Astrocyte (in vitro differentiated cells and primary cell): ENCODE data around the gene DAAM2. TPM values are rescaled to one million over a fixed set of nuclear protein-coding genes. Genes with fewer than 3 reads are reported as not detected.

Experiments used
- DNase-seq: peaks from one replicate; pipeline ENCODE4 v3.0.0-alpha.2; 2010; ENCODE audit warnings: low read depth
- FAIRE-seq: peaks from 2 replicates; lab custom pipeline; 2011; peaks lifted over from hg19 to GRCh38; lab: Jason Lieb, UNC
- H2AFZ ChIP-seq: 2 replicates; pipeline ENCODE4 v1.6.0; 2012; ENCODE audit warnings: low read depth, low read length, inconsistent platforms
- H3K27ac ChIP-seq: 2 replicates; pipeline ENCODE4 v1.5.1; 2011; ENCODE audit warnings: low read depth, low read length, inconsistent platforms
- H3K27me3 ChIP-seq: 2 replicates; pipeline ENCODE4 v1.6.0; 2011; ENCODE audit warnings: low read length, inconsistent platforms; ENCODE audit not compliant: insufficient read depth
- H3K36me3 ChIP-seq: 2 replicates; pipeline ENCODE4 v1.5.1; 2011; ENCODE audit warnings: low read length, inconsistent platforms; ENCODE audit not compliant: insufficient read depth
- H3K4me1 ChIP-seq: 2 replicates; pipeline ENCODE4 v1.5.1; 2011; ENCODE audit warnings: low read length, inconsistent platforms; ENCODE audit not compliant: insufficient read depth
- H3K4me2 ChIP-seq: 2 replicates; pipeline ENCODE4 v1.6.0; 2012; ENCODE audit warnings: low read length, inconsistent platforms
- H3K4me3 ChIP-seq: 2 replicates; pipeline ENCODE4 v1.5.1; 2011; ENCODE audit warnings: low read depth, mild to moderate bottlenecking, low read length, inconsistent platforms; ENCODE audit not compliant: insufficient read depth
- H3K79me2 ChIP-seq: 2 replicates; pipeline ENCODE4 v1.6.0; 2012; ENCODE audit warnings: mild to moderate bottlenecking, low read length, inconsistent platforms; ENCODE audit not compliant: insufficient read depth
- H3K9ac ChIP-seq: 2 replicates; pipeline ENCODE4 v1.6.0; 2012; ENCODE audit warnings: mild to moderate bottlenecking, low read length, inconsistent platforms
- H3K9me3 ChIP-seq: 2 replicates; pipeline ENCODE4 v1.5.1; 2012; ENCODE audit warnings: low read depth, mild to moderate bottlenecking, low read length, inconsistent platforms; ENCODE audit not compliant: insufficient read depth
- H4K20me1 ChIP-seq: 2 replicates; pipeline ENCODE4 v1.6.0; 2012; ENCODE audit warnings: low read length, inconsistent platforms; ENCODE audit not compliant: insufficient read depth
- H3K27ac Mint-ChIP-seq: one replicate; pipeline ENCODE4 v1.8.0; 2021; ENCODE audit warnings: mild to moderate bottlenecking, mixed read lengths; ENCODE audit not compliant: unreplicated experiment
- H3K27me3 Mint-ChIP-seq: one replicate; pipeline ENCODE4 v1.8.0; 2021; ENCODE audit warnings: low read depth, mixed read lengths; ENCODE audit not compliant: unreplicated experiment
- H3K36me3 Mint-ChIP-seq: one replicate; pipeline ENCODE4 v1.8.0; 2021; ENCODE audit warnings: low read depth, mixed read lengths; ENCODE audit not compliant: unreplicated experiment
- H3K4me1 Mint-ChIP-seq: one replicate; pipeline ENCODE4 v1.8.0; 2021; ENCODE audit warnings: low read depth, mixed read lengths; ENCODE audit not compliant: unreplicated experiment
- H3K4me3 Mint-ChIP-seq: one replicate; pipeline ENCODE4 v1.8.0; 2021; ENCODE audit warnings: mild to moderate bottlenecking, moderate library complexity, mixed read lengths; ENCODE audit not compliant: unreplicated experiment
- H3K9me3 Mint-ChIP-seq: one replicate; pipeline ENCODE4 v1.8.0; 2021; ENCODE audit warnings: mild to moderate bottlenecking, mixed read lengths; ENCODE audit not compliant: unreplicated experiment
- CTCF ChIP-seq: IDR thresholded peaks from 2 replicates; pipeline ENCODE4 v1.5.1; 2011; ENCODE audit warnings: low read depth, mild to moderate bottlenecking, inconsistent platforms, low read length, moderate library complexity; ENCODE audit not compliant: insufficient read depth
- EZH2 ChIP-seq: IDR thresholded peaks from 2 replicates; pipeline ENCODE4 v1.6.1; 2012; ENCODE audit warnings: mild to moderate bottlenecking, low read length, inconsistent platforms; ENCODE audit not compliant: insufficient read depth
- total RNA-seq: library from RNA; stranded (reverse); gene quantifications from 2 replicates; pipeline ENCODE4 v1.2.1, GENCODE V29; 2021

The DAAM2 gene
- total RNA-seq, 1 donor from 2014 or later, result 38.4 TPM

- Histone ChIP-seq H2AFZ (no peak overlapping the region), H3K36me3 (no peaks in the 10 kb centered on the region), H3K4me2 (no peak overlapping the region), H4K20me1 (no peaks in the 10 kb centered on the region), H3K4me1 (peaks cover 8% of the 10 kb centered on the region), H3K27ac (no peak overlapping the region), H3K79me2 (no peaks in the 10 kb centered on the region), H3K4me3 (no peak overlapping the region), H3K9ac (no peak overlapping the region), H3K9me3 (no peaks in the 10 kb centered on the region), H3K27me3 (no peaks in the 10 kb centered on the region)
- H3K9me3 Mint-ChIP-seq, result peaks cover 2% of the 10 kb centered on the region
- FAIRE-seq (no peak), DNase-seq (no peak)
- no peaks in the 10 kb centered on the region for H3K27me3 Mint-ChIP-seq
- H3K4me1 Mint-ChIP-seq, result peaks cover 37% of the 10 kb centered on the region
- H3K27ac Mint-ChIP-seq, result no peak overlapping the region
- TF ChIP-seq EZH2, result no peak
- peaks cover 27% of the 10 kb centered on the region for H3K36me3 Mint-ChIP-seq
- H3K4me3 Mint-ChIP-seq, result no peak overlapping the region
These were observed 59.2 kb downstream of the DAAM2 start for GRCh38 chr6:39851331-39851730.

GRCh38 chr6:39852324-39852723 lies 60.1 kb downstream of the DAAM2 start:
- no peak for FAIRE-seq
- Histone ChIP-seq H3K36me3 (peaks cover 3% of the 10 kb centered on the region), H4K20me1 (no peaks in the 10 kb centered on the region), H3K79me2 (no peaks in the 10 kb centered on the region), H3K9ac (no peak overlapping the region), H3K4me3 (no peak overlapping the region), H2AFZ (no peak overlapping the region), H3K9me3 (no peaks in the 10 kb centered on the region), H3K27me3 (no peaks in the 10 kb centered on the region), H3K4me2 (no peak overlapping the region), H3K27ac (no peak overlapping the region), H3K4me1 (peaks cover 8% of the 10 kb centered on the region)
- no peaks in the 10 kb centered on the region for H3K27me3 Mint-ChIP-seq
- peaks cover 36% of the 10 kb centered on the region for H3K36me3 Mint-ChIP-seq
- DNase-seq, result no peak
- peaks cover 37% of the 10 kb centered on the region for H3K4me1 Mint-ChIP-seq
- H3K27ac Mint-ChIP-seq, result no peak overlapping the region
- no peak overlapping the region for H3K4me3 Mint-ChIP-seq
- H3K9me3 Mint-ChIP-seq, result peaks cover 2% of the 10 kb centered on the region
- TF ChIP-seq EZH2 (no peak), CTCF (no peak)

- H3K36me3 Mint-ChIP-seq, result peaks cover 41% of the 10 kb centered on the region
- Histone ChIP-seq H3K4me2 (no peak overlapping the region), H3K79me2 (no peaks in the 10 kb centered on the region), H3K9ac (no peak overlapping the region), H3K36me3 (peaks cover 3% of the 10 kb centered on the region), H4K20me1 (no peaks in the 10 kb centered on the region), H3K27ac (no peak overlapping the region), H3K9me3 (no peaks in the 10 kb centered on the region), H3K4me3 (no peak overlapping the region), H3K27me3 (no peaks in the 10 kb centered on the region), H3K4me1 (peaks cover 8% of the 10 kb centered on the region), H2AFZ (no peak overlapping the region)
- H3K27ac Mint-ChIP-seq, result no peak overlapping the region
- peaks cover 2% of the 10 kb centered on the region for H3K9me3 Mint-ChIP-seq
- H3K27me3 Mint-ChIP-seq, result no peaks in the 10 kb centered on the region
- peaks cover 37% of the 10 kb centered on the region for H3K4me1 Mint-ChIP-seq
- no peak for TF ChIP-seq CTCF
- no peak for TF ChIP-seq EZH2
- FAIRE-seq, result no peak
- no peak overlapping the region for H3K4me3 Mint-ChIP-seq
- no peak for DNase-seq
These were observed 61.4 kb downstream of the DAAM2 start for GRCh38 chr6:39853604-39854003.
